CD4-positive, alpha-beta T cell (primary cell): Measurements from ENCODE around the gene TMEM184A. TPM values are rescaled to one million over a fixed set of nuclear protein-coding genes. Genes with fewer than 3 reads are reported as not detected.

Experiments used
- ATAC-seq: fragments of 200-7000 bp; cut with Tn5 transposase; one replicate; pipeline ENCODE4 v1.10.0; 2022; ENCODE audit warnings: mild to moderate bottlenecking; ENCODE audit not compliant: poor library complexity
- CTCF ChIA-PET: fragments of 350-600 bp; sonication (Branson Sonifier 250); formaldehyde crosslinking; loops from one replicate; lab custom pipeline; 2021; ENCODE audit warnings: antibody characterized with exemption, inconsistent platforms; lab: Charles Lee
- POLR2A ChIA-PET: fragments of 350-600 bp; sonication (Branson Sonifier 250); formaldehyde crosslinking; loops from one replicate; lab custom pipeline; 2021; ENCODE audit warnings: antibody characterized with exemption, inconsistent platforms; lab: Charles Lee
- DNase-seq, 14 experiments: peaks; one replicate each; pipeline ENCODE4 v3.0.0-alpha.2; 2013 to 2020; ENCODE audit warnings: mixed read lengths in 2 of 14
- H3K27ac ChIP-seq, 2 donors: one replicate each; pipeline versions ENCODE4 v1.5.1 to v1.7.0; 2013; ENCODE audit warnings: low read length in 2 of 2, low read depth in 1 of 2, mild to moderate bottlenecking in 1 of 2
- H3K27me3 ChIP-seq, 2 experiments: 1 replicate in 1 of 2; 2 replicates in 1 of 2; pipeline versions ENCODE4 v1.6.1 to v1.7.0; 2013; ENCODE audit warnings: low read length in 2 of 2, control low read depth in 1 of 2, mild to moderate bottlenecking in 1 of 2, moderate library complexity in 1 of 2; ENCODE audit not compliant: insufficient read depth in 2 of 2, control insufficient read depth in 1 of 2
- H3K36me3 ChIP-seq: one replicate; pipeline ENCODE4 v1.6.1; 2013; ENCODE audit warnings: low read length, control low read depth; ENCODE audit not compliant: insufficient read depth
- H3K4me1 ChIP-seq: one replicate; pipeline ENCODE4 v1.6.1; 2013; ENCODE audit warnings: low read length, control low read depth; ENCODE audit not compliant: insufficient read depth
- H3K4me3 ChIP-seq: one replicate; pipeline ENCODE4 v1.5.1; 2013; ENCODE audit warnings: mild to moderate bottlenecking, low read length, moderate library complexity
- H3K9me3 ChIP-seq, 2 experiments: 1 replicate in 1 of 2; 2 replicates in 1 of 2; pipeline versions ENCODE4 v1.6.1 to v1.7.0; 2013; ENCODE audit warnings: low read length in 2 of 2, mild to moderate bottlenecking in 2 of 2, control low read depth in 1 of 2, moderate library complexity in 1 of 2; ENCODE audit not compliant: control insufficient read depth in 1 of 2, insufficient read depth in 1 of 2
- H3K27ac Mint-ChIP-seq: one replicate; pipeline ENCODE4 v1.8.0; 2020; ENCODE audit warnings: mixed read lengths
- H3K27me3 Mint-ChIP-seq: one replicate; pipeline ENCODE4 v1.8.0; 2021; ENCODE audit warnings: mixed read lengths
- H3K36me3 Mint-ChIP-seq: one replicate; pipeline ENCODE4 v1.8.0; 2021; ENCODE audit warnings: low read depth, mixed read lengths
- H3K4me1 Mint-ChIP-seq: one replicate; pipeline ENCODE4 v1.8.0; 2021; ENCODE audit warnings: low read depth, mixed read lengths
- H3K4me3 Mint-ChIP-seq: one replicate; pipeline ENCODE4 v1.8.0; 2020; ENCODE audit warnings: mild to moderate bottlenecking, mixed read lengths
- H3K9me3 Mint-ChIP-seq: one replicate; pipeline ENCODE4 v1.8.0; 2020; ENCODE audit warnings: mixed read lengths
- CTCF ChIP-seq: fragments of 200-600 bp; IDR thresholded peaks from one replicate; pipeline ENCODE4 v1.8.0; 2022; ENCODE audit warnings: antibody characterized with exemption, mild to moderate bottlenecking
- intact Hi-C, 2 experiments: fragments of 100-400 bp; cut with DNase I in 1 of 2; cut with micrococcal nuclease in 1 of 2; formaldehyde crosslinking; loops; one replicate each; pipeline versions ENCODE4 v1.15.1 to v1.9.0; 2023 to 2025; cut with DNase I, micrococcal nuclease
- total RNA-seq, 174 experiments: library from RNA in 2 of 174; stranded (reverse) in 2 of 174; gene quantifications; one replicate each; pipeline ENCODE4 v1.2.3 and lab custom pipeline; 2021 to 2026

The TMEM184A gene
- total RNA-seq, 2 experiments from 2014 or later = 0.06 TPM; not detected in 1

- ATAC-seq (no peak), DNase-seq (no peak)
- intact Hi-C loops = no loop called here
- no peak overlapping the region for H3K4me3 Mint-ChIP-seq
- no peaks in the 10 kb centered on the region for H3K27me3 Mint-ChIP-seq
- H3K27me3 ChIP-seq = no peaks in the 10 kb centered on the region
- H3K9me3 Mint-ChIP-seq = no peaks in the 10 kb centered on the region
- peaks cover 6% of the 10 kb centered on the region for H3K4me1 ChIP-seq
- no peaks in the 10 kb centered on the region for H3K36me3 ChIP-seq
- TF ChIP-seq CTCF = no peak
- no peak overlapping the region for H3K4me3 ChIP-seq
- CTCF ChIA-PET = interaction anchor here (1.3 kb wide), 1 partner anchor 51 kb away, joined by 3 read pairs; no protein-coding TSS in a partner anchor
- H3K9me3 ChIP-seq = no peaks in the 10 kb centered on the region
- H3K36me3 Mint-ChIP-seq = no peaks in the 10 kb centered on the region
- no peaks in the 10 kb centered on the region for H3K4me1 Mint-ChIP-seq
- POLR2A ChIA-PET = no interaction called here
- H3K27ac Mint-ChIP-seq = no peak overlapping the region
- H3K27ac ChIP-seq = no peak overlapping the region
These were observed 1.5 kb downstream of the TMEM184A start for GRCh38 chr7:1554333-1555045.

- DNase-seq (no peak), ATAC-seq (no peak)
- TF ChIP-seq CTCF = no peak
- Mint-ChIP-seq H3K9me3 (no peaks in the 10 kb centered on the region), H3K27me3 (no peaks in the 10 kb centered on the region), H3K27ac (no peak overlapping the region), H3K4me3 (no peak overlapping the region), H3K4me1 (no peaks in the 10 kb centered on the region), H3K36me3 (no peaks in the 10 kb centered on the region)
- POLR2A ChIA-PET = no interaction called here
- intact Hi-C loops = no loop called here
- Histone ChIP-seq H3K27me3 (no peaks in the 10 kb centered on the region), H3K4me3 (no peak overlapping the region), H3K4me1 (peaks cover 6% of the 10 kb centered on the region), H3K9me3 (no peaks in the 10 kb centered on the region), H3K36me3 (no peaks in the 10 kb centered on the region), H3K27ac (no peak overlapping the region)
- CTCF ChIA-PET = interaction anchor here (1.3 kb wide), 1 partner anchor 50 kb away, joined by 3 read pairs; no protein-coding TSS in a partner anchor
These were observed 2.3 kb downstream of the TMEM184A start for GRCh38 chr7:1553512-1554210.

- no peak for DNase-seq
- H3K4me3 Mint-ChIP-seq = no peak overlapping the region
- H3K4me1 Mint-ChIP-seq = no peaks in the 10 kb centered on the region
- H3K36me3 Mint-ChIP-seq = no peaks in the 10 kb centered on the region
- H3K9me3 Mint-ChIP-seq = no peaks in the 10 kb centered on the region
- Histone ChIP-seq H3K27me3 (no peaks in the 10 kb centered on the region), H3K36me3 (no peaks in the 10 kb centered on the region), H3K4me1 (peaks cover 6% of the 10 kb centered on the region), H3K4me3 (no peak overlapping the region), H3K9me3 (no peaks in the 10 kb centered on the region), H3K27ac (no peak overlapping the region)
- TF ChIP-seq CTCF = no peak
- ChIA-PET POLR2A (no interaction called here), CTCF (no interaction called here)
- ATAC-seq = no peak
- H3K27me3 Mint-ChIP-seq = no peaks in the 10 kb centered on the region
- H3K27ac Mint-ChIP-seq = no peak overlapping the region
- intact Hi-C loops = no loop called here
These were observed 3.8 kb downstream of the TMEM184A start for GRCh38 chr7:1552200-1552599.
